RWPE1 (cell line): ENCODE measurements around the gene ZFP62.

Experiments
- CTCF ChIA-PET: fragments of 350-600 bp; sonication (Branson Sonifier 250); formaldehyde crosslinking; extraction: SDS; loops from one replicate; lab custom pipeline; 2021; lab: Yijun Ruan, JAX
- POLR2A ChIA-PET: fragments of 400-600 bp; formaldehyde crosslinking; extraction: SDS; loops from one replicate; lab custom pipeline; 2020; ENCODE audit warnings: antibody characterized with exemption; ENCODE audit not compliant: low non-redundant PET; lab: Yijun Ruan, JAX
- DNase-seq: peaks from one replicate; pipeline ENCODE4 v3.0.0; 2012; ENCODE audit warnings: low spot score
- H3K27ac ChIP-seq: fragments of 450-650 bp; 2 replicates; pipeline ENCODE4 v1.5.1; 2017
- TF ChIP-seq, protein P1 (sequence below): fragments of 450-650 bp; conservative IDR thresholded peaks from 2 replicates; pipeline ENCODE4 v1.5.1; 2017; ENCODE audit warnings: low read depth, mild to moderate bottlenecking

ZFP62 gene

DNA sequence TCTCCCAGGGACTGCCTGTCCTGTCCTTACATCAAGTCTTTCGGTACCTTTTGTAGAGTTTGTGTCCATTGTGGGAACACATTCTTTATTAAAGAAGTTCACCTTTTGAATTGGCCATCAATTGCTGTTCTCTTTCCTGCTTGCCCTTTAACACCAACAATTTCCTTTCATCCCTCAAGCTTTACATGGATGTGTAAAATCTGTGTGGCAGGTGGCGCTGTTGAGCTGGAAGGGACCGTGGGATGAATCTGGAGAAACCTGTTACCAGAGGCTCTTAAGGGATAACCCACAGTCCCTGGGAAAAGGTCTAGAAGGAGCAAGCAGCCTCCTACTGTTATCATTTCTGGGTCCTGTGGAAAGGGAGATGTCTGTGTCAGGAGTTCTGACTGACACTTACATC lies 7.9 kb upstream of the ZFP62 start:
- ChIA-PET CTCF (interaction anchor here (0.6 to 2.1 kb wide), 15 partner anchors 9 to 1845 kb away, joined by 3 to 17 read pairs (median 4); no protein-coding TSS in a partner anchor), POLR2A (no interaction called here)
- no peak overlapping the region for H3K27ac ChIP-seq
- TF ChIP-seq, protein P1, sequence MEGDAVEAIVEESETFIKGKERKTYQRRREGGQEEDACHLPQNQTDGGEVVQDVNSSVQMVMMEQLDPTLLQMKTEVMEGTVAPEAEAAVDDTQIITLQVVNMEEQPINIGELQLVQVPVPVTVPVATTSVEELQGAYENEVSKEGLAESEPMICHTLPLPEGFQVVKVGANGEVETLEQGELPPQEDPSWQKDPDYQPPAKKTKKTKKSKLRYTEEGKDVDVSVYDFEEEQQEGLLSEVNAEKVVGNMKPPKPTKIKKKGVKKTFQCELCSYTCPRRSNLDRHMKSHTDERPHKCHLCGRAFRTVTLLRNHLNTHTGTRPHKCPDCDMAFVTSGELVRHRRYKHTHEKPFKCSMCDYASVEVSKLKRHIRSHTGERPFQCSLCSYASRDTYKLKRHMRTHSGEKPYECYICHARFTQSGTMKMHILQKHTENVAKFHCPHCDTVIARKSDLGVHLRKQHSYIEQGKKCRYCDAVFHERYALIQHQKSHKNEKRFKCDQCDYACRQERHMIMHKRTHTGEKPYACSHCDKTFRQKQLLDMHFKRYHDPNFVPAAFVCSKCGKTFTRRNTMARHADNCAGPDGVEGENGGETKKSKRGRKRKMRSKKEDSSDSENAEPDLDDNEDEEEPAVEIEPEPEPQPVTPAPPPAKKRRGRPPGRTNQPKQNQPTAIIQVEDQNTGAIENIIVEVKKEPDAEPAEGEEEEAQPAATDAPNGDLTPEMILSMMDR: peak; percentile 90
- peak; percentile 93 for DNase-seq

DNA sequence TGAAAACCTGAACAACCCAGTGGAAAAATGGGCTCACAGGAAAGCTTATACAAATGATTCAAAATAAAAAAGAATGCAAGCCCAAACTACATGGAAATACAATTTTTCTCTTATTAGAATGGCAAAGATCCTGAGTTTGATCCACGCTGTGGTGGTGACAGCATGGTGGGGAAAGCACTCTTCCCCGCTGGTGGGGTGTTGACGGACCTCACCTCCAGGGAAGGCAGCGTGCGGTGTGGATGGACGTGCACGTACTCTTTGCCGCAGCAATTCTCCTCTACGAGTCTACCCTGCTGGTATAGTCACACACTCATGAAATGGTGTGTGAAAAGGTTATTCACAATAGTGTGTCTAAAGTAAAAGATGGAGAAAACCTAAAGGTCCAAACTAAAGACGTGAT lies 5.9 kb upstream of the ZFP62 start:
- POLR2A ChIA-PET: no interaction called here
- TF ChIP-seq, protein P1: no peak
- no peak for DNase-seq
- H3K27ac ChIP-seq: no peak overlapping the region
- CTCF ChIA-PET: interaction anchor here (1.3 to 2.0 kb wide), 2 partner anchors 82 to 306 kb away, joined by 7 to 8 read pairs; no protein-coding TSS in a partner anchor

DNA sequence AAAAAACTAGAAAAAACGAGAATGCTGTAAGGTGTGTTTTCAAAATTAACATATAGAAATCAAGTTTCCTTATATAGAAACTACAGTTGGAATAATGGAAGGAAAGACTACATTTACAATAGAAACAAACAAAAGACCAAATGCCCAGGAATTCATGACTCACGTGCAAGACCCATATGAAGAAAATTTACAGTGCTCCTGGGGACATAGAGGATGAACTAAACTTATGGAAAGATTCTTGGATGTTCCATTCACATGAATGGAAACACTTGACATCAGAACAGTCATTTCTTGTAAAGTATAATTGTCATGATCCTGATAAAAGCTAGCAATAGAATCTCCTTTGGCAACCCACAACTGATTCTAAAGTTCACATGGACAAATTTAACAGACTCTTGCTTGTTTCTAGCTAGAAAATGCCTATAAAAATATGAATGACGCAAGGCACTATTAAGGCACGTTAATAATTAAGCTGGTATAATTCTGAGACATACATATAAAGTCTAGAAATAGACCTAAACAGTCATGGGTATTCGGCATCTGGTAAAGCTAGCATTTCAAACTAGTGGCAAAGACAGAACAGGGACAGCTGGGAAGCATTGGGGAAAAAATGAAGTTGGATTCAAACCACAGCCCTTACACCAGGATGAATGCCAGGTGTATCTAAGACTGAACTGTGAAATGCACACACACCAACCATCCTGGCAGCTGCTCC lies 5.1 kb upstream of the ZFP62 start:
- no peak overlapping the region for H3K27ac ChIP-seq
- DNase-seq: no peak
- CTCF ChIA-PET: interaction anchor here (1.1 to 2.0 kb wide), 3 partner anchors 81 to 307 kb away, joined by 3 to 8 read pairs (median 7); no protein-coding TSS in a partner anchor
- TF ChIP-seq, protein P1: no peak
- POLR2A ChIA-PET: no interaction called here

DNA sequence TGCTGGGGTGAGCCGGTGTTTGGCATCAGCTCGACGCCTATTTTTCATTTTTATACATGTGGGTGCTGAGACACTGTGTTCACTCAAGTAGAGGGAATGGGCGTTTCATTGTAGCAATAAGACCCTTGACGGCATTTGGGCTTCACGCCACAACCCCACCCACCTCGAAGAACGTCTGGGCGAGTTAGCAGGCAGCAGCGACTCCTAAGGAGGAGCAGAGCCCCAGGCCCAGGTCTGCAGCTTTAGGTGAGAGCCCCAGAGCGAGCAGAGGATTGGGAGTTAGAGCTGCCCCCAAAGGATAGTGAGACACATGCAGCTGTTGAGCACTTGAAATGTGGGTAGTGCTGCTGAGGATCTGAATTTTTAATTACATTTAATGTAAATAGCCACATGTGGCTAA lies 1.6 kb upstream of the ZFP62 start:
- H3K27ac ChIP-seq: no peak overlapping the region
- ChIA-PET CTCF (interaction anchor here (0.6 to 1.5 kb wide), 2 partner anchors 144 to 310 kb away, joined by 3 to 8 read pairs; no protein-coding TSS in a partner anchor), POLR2A (no interaction called here)
- no peak for DNase-seq
- TF ChIP-seq, protein P1: no peak

DNA sequence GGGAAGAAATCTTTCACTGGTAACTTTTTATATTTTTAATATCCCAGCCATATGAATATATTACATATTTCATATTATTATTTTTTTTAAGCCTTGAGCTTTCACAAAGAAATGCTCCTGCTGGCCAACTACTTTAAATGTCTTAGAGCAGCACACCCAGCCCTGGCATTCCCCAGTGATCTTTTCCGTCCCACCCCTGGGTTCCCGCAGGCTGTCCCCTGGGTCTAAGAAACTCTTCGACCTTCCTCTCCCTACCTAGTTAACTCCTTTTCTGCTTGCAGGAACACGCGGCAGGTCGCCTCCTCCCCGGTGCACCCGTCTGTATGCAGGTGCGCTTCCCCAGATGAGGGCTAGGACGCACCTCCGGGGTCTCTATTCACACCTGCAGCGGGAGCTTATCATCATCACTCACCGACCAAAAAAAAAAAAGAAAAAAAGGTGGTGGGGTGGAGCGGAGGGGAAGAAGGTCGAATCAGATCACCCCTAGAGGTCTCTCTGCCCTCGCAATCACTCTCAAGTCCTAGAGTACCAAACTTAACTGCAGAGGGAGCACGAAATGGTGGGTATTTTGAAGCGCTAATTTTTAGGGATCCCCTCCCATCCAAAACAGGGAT lies 696 bp downstream of the ZFP62 start:
- H3K27ac ChIP-seq: peak overlapping the region; percentile 95
- TF ChIP-seq, protein P1: no peak; the same call in 1 of the 2 replicates
- peak; percentile 64 for DNase-seq
- POLR2A ChIA-PET: interaction anchor here (0.5 to 0.6 kb wide), 2 partner anchors 48 to 342 kb away, joined by 3 to 4 read pairs; no protein-coding TSS in a partner anchor
- CTCF ChIA-PET: interaction anchor here (0.7 to 1.3 kb wide), 2 partner anchors 8 to 275 kb away, joined by 3 read pairs; no protein-coding TSS in a partner anchor

DNA sequence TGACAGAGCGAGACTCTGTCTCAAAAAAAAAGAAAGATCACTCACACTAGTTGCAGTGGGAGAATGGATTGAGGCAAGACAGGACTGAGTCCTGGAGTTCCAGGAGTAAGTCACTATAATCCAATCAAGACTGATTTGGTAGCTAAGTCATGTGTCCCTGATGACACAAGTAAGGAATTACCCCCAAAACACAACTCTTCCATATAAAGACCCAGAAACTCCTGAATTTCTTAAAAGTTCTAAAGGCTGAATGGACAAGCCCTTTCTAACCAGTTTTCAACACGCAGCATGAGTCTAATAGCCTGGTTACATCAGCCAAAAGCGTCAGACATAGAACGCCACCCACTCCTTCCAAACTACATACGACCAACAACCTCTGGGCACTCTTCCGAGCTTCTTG lies 2.5 kb downstream of the ZFP62 start:
- CTCF ChIA-PET: interaction anchor here (0.6 kb wide), 1 partner anchor 587 kb away, joined by 4 read pairs; no protein-coding TSS in a partner anchor

More for the DNA sequence above, 2.5 kb downstream of the ZFP62 start:
- POLR2A ChIA-PET: interaction anchor here (0.7 kb wide), 1 partner anchor 264 kb away, joined by 5 read pairs; no protein-coding TSS in a partner anchor
- TF ChIP-seq, protein P1: no peak
- H3K27ac ChIP-seq: no peak overlapping the region
- DNase-seq: no peak
